Measurements from ENCODE around the gene FDXR. TPM values are rescaled to one million over a fixed set of nuclear protein-coding genes. Genes with fewer than 3 reads are reported as not detected.

The FDXR gene
- total and polyA plus RNA-seq, 9 of the 15 experiments (the other 6 are each of a cell fraction or from before 2014, with no cell fraction given): 0.89 to 70.7 (median 30.9) TPM

- intact Hi-C loops (cut with micrococcal nuclease) (no loop called here), in situ Hi-C loops (cut with MboI) (no loop called here)
- FAIRE-seq: no peak
- DNase-seq (ENCODE audit: extremely low read depth in 1 of 4, low spot score in 3 of 4): no peak
- H2AFZ ChIP-seq (ENCODE audit: low read depth, low read length): no peak overlapping the region
- ChIA-PET CTCF (ENCODE audit: low intra/inter-chr PET ratio) (no interaction called here), POLR2A (interaction anchor here (1.5 kb wide), 1 partner anchor 10 kb away, joined by 4 read pairs; no protein-coding TSS in a partner anchor)
- no peak overlapping the region for H3K4me2 ChIP-seq (ENCODE audit: insufficient read depth, low read length)
- no peaks in the 10 kb centered on the region for H3K36me3 ChIP-seq (ENCODE audit: control insufficient read depth, insufficient read depth, low read length)
- H4K20me1 ChIP-seq (replicated peaks; ENCODE audit: control insufficient read depth, insufficient read depth, low read length): peaks cover 7% of the 10 kb centered on the region; the same call in 1 of the 2 replicates
- BruUV-seq (replicated peaks): no TSS peak
- peak overlapping the region in 1 of 2 experiments; percentile 35; a peak in 2 of 4 replicates for H3K9ac ChIP-seq (ENCODE audit: insufficient read depth in 1 of 2, low read depth in 2 of 2, low read length in 2 of 2)
- 67% methylated on average over 21 of the region's 22 CpGs for WGBS (ENCODE audit: insufficient coverage, low coverage, missing lambda C conversion rate)
- TF ChIP-seq ZNF263 (CRISPR knock-in tag; IDR thresholded peaks at IDR 0.05; ENCODE audit: borderline replicate concordance) (peak; percentile 51), ZNF780A (CRISPR knock-in tag; IDR thresholded peaks at IDR 0.05) (no peak), ZBTB26 (CRISPR knock-in tag; IDR thresholded peaks at IDR 0.05) (no peak), PBX2 (CRISPR knock-in tag; IDR thresholded peaks at IDR 0.05; ENCODE audit: low read depth) (no peak), PBX2 (tag; conservative IDR thresholded peaks at IDR 0.05; ENCODE audit: low read depth) (0 out of 2 replicates have a peak, but pooled peaks have one; percentile 43), MEIS2 (IDR thresholded peaks at IDR 0.05; ENCODE audit: partially characterized antibody) (peak; percentile 55)
- no peak overlapping the region for H3K4me3 ChIP-seq
- no peaks in the 10 kb centered on the region for H3K9me1 ChIP-seq (ENCODE audit: control insufficient read depth, insufficient read depth, low read length)
- H3K79me2 ChIP-seq (ENCODE audit: control insufficient read depth, insufficient read depth, low read length): no peaks in the 10 kb centered on the region
- H3K4me1 ChIP-seq (replicated peaks in 1 of 2; ENCODE audit: control insufficient read depth in 2 of 2, insufficient read depth in 2 of 2, low read length in 2 of 2): peaks cover 3 to 37% of the 10 kb centered on the region in 2 experiments; a peak in 3 of 5 replicates
- no peaks in the 10 kb centered on the region for H3K27me3 ChIP-seq (ENCODE audit: control insufficient read depth in 2 of 2, insufficient read depth in 2 of 2, low read length in 2 of 2)
- H3K27ac ChIP-seq (ENCODE audit: extremely low read depth, low read depth, low read length): no peak overlapping the region
- H3K9me3 ChIP-seq (replicated peaks; ENCODE audit: control insufficient read depth, insufficient read depth, low read depth, low read length): no peaks in the 10 kb centered on the region
- ATAC-seq: no peak
Measured at GRCh38 chr17:74831444-74832146, 41.2 kb downstream of the FDXR start.
